Superior temporal gyrus (tissue), 1 donor: ENCODE measurements around the gene ELF2.
"Not testable (repeated sequence)": the region's sequence is repeated elsewhere in the genome, so short reads cannot be mapped to it uniquely, and the experiment has no call there.

Experiments
- DNase-seq: peaks from one replicate; pipeline ENCODE4 v3.0.0-alpha.2; 2016; ENCODE audit errors: extremely low spot score

The ELF2 gene

DNA sequence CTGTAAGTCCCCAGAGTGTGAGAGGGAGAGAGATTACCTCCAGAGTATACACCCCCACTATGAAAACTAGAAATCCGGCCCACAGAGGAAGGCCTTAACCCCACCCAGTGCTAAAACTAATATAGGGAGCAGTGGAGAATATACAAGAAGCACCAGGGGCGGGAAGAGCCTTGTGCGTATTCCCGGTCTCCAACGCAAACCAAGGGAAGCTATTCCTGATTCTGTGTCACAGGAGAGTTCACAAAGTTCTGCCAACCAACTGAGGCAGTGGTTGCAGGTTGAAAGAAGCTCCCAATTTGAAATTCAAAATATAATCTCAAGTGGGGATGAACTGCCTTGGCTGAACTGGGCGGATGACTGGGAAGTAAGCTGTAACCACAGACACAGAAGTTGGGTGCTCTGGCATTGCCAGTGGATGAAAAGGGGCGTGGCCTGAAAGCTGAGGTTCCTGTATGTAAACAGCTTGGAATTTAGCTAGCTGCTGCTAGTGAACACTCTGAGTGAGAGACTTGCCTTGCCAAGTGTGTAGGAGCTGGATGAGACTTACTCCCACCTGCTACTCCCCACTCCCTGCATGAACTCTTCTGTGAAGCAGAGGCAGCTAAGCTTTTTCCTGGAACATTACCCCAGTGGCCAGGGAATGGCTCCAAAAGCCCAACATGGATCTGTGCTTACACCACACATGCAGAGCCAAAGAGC lies 32.7 kb downstream of the ELF2 start:
- DNase-seq, result no peak

DNA sequence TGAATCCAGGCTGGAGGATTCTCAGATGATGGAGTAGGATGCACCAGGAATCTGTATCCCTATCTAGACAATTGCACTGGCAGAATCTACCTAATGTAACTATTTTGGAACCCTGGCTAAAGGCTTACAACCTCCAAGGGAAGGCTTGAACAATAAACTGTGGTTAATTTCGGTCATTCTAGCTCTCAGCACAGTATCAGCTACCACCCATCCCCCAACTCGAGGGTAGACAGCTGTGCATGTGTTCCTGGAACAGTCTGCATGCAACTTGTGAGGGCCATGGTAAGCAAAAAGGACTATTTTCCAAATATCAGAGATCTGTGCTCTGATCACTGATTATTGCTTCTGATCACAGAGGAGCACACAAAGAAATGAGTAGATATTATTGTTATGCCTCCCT lies 34.0 kb downstream of the ELF2 start:
- no peak for DNase-seq

DNA sequence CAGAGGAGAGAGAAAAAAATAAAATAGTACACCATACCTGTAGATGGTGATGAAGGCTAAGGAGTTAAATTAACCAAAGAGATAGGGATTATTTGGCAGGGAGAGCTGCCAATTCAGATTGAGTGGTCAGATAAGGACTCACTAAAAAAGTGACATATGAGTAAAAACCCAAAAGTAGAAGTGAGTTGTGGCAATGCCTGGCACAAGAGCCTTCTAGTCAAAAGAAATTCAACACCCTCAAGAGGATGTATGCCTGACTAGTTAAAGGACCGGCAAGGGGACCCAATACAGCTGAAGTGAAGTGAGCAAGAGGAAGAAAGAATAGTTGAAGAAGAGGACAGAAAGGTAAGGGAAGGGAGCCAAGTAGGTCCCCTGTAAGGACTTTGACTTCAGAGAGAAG lies 34.9 kb downstream of the ELF2 start:
- no peak for DNase-seq

DNA sequence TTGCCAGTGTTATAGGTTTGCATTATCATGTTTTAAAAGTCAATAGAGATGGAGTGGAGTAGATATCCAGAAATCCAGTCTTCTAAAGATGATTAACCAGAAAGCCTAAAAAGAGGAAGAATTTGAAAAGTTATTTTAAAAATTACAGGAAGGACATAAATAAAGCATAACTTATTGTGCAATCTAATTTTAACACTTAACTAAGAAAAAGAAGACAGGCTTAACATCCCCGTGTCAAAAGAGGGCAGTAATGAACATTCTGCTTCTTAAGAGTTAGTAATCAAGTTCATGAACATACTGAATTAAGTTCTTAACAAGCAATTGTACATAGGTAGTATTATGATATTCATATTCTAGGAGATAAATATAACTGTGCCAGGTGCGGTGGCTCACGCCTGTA lies 39.3 kb downstream of the ELF2 start:
- no peak for DNase-seq

DNA sequence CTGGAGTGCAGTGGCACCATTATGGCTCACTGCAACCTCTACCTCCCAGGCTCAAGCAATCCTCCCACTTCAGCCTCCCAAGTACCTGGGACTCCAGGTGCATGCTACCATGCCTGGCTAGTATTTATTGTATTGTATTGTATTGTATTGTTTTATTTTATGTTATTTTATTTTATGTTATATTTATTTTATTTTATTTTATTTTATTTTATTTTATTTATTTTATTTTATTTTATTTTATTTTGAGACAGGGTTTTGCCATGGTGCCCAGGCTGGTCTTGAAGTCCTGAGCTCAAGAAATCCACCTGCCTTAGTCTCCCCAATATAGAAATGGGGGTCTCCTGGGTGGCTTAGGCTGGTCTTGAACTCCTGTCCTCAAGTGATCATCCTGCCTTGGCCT lies 42.6 kb downstream of the ELF2 start:
- DNase-seq, result no peak

DNA sequence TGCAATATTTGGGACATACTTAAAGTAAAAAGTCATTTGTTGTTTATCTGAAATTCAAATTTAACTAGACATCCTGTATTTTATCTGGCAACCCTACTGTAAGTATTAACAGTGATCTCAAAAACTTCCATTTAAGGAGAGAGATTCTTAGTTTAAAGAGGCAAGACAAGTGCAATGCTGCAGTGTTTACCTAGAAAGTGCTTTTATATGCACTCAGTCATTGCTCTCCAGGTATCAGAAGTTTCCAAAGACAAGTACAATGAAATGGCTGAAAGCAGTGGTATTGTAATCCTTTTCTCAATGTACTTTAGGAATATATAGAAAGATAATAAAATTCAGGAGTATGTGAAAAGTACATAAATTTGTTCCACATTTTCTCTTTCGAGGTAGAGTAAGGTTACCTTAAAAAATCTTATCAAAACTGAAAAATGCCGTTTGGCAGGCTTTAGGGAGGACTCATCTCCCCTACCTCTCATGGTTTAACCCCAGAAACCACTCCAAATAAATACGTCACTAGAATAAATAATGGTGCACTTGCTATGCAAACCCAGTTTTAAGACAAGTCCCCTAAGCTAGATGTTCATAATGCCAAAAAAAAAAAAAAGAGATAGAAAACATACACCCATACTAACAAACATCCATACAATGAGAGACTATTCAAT lies 45.7 kb downstream of the ELF2 start:
- DNase-seq, result no peak

DNA sequence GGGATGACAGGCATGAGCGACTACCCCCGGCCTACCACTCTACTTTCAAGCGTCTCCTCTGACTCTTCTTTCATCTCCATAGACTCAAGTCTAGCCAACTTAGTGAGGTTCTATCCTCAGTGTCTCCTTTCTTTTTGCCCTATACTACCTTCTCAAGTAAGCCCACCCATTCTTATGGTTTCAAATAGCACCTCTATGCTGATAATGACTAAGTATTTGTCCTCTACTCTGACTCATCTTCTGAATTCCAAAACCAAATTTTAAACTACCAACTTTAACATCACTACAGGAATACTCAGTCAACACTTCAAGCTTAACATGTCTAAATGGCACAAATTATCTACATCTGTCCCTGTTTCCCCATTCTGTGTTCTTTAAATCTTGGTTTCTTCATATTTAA lies 47.8 kb downstream of the ELF2 start:
- DNase-seq, result no peak

DNA sequence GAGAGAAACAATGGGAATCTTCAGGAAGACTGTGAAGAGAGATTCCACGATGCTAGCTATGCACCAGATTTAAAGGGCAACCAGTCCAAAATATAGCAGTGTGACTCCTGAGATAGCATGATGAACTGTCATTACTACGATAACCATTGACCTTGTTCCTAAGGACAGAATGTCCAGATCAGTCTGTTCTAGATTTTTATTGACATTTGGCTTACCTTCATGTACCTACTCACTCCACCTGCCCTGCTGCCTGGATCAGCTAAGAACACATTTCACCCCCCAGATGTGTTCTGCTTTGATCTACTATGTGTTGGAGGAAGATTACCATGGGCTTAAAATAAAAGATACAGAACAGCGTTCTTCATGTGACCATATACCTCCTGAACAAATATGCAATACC lies 50.1 kb downstream of the ELF2 start:
- DNase-seq, result no peak

DNA sequence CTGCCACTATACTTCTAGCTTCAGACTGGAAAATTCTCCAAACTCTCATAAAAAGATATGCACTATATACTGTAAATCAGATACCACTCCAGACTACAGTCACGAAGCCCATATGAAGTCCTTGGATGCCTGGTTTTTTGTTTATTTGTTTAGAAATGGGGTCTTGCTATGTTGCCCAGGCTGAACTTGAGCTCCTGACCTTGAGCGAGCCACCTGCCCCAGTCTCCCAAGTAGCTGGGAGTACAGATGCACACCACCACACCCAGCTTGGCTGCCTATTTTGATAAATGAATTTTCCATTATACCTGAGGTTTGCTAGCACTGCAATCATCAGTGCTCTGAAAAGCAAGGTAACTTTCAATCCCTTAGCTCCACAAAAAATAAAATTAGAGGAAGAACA lies 53.1 kb downstream of the ELF2 start:
- DNase-seq, result no peak

DNA sequence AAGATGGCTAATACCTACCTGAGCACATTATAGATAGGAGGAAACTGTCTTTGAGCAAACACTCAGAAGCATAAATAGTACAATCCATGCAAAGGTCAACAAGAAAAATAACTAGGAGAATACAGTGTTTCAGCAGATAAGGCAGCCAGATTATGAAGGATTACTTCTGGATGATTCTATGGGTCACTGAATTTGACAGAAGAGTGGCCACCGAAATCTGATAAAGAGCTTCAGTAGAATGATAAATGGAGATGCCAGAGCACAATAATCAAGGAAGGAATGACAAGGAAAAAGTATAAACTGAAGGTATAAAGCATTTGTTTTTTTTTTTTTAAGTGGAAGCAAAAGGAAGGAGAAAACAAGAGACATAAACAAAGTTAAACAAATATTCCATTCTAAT lies 58.7 kb downstream of the ELF2 start:
- DNase-seq, result no peak

DNA sequence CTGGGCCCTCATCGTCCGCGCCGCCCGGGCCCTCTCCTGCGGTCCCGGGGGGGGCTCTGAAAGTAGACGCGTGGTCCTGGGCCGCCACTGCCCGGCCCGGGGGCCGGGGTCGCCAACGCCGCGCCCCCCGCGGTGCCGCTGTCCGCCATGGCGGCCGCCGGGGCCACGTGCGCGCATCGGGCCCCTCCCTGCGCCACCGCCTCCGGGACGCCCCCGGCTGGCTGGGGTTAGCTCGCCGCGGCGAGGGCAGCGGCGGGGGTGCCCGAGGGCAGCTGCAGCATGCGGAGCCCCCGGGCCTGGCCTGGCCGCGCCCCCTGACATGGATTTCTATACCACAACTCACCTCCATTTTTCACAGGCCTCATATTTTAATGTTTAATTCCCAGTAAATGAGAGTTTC lies 61.8 kb downstream of the ELF2 start:
- no peak for DNase-seq

DNA sequence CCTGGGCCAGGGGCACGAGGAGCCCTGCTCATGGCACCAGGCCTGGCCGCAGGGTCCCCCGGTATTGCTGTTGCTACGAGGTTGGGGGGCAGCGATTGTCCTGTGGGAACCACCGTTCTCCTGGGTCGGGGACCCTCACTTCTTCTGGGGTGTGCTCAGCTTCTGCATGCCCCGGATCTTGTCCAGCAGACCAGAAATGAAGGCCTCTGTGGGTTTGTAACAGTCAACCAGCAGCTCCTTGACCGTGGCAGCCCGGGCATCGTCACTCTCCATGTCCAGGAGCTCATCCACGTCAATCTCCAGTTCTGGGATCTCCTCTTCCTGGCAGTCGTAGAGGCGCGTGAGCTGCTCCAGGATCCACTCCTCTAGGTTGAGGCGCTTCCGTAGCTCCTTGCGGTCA lies 62.2 kb downstream of the ELF2 start:
- not testable (repeated sequence) for DNase-seq

DNA sequence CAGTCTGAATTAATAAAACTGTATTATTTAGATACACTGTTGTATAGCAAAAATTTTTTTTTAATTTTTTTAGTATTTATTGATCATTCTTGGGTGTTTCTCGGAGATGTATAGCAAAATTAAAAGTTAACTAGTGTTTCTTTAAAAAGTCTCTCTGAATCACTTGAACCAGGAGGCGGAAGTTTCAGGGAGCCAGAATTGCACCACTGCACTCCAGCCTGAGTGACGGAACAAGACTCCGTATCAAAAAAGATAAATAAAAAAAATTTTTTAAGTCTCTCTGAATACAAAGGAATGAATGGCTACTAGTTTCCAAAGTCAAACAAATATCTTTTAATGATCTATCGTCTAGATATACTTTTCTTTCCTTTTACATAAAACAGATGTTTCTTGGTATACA lies 64.4 kb downstream of the ELF2 start:
- no peak for DNase-seq

DNA sequence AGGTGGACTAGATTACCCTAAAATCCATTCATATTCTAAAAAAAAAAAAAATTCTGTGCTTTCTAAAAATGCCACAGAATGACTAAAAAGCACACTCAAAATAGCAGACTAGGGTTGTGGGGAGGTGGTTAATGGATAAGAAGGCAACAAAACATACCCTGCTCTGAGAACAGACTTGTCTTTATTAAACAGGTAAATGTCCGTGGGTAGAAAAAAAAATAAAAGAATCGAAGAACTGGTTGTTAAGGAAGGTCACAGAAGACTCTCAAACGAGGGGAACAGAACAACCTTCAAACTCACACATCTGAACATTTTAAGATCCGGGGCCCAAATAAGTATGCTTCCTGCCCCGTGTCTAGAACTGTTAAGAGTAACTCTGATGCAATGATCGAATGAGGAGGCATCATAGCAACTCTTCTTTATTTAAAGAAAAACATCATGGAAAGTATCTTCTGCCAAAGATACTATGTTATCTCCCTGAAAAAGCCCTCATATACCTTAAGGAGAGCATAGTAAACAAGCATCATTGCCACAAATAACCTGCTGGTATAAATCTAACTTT lies 68.4 kb downstream of the ELF2 start:
- DNase-seq, result no peak

DNA sequence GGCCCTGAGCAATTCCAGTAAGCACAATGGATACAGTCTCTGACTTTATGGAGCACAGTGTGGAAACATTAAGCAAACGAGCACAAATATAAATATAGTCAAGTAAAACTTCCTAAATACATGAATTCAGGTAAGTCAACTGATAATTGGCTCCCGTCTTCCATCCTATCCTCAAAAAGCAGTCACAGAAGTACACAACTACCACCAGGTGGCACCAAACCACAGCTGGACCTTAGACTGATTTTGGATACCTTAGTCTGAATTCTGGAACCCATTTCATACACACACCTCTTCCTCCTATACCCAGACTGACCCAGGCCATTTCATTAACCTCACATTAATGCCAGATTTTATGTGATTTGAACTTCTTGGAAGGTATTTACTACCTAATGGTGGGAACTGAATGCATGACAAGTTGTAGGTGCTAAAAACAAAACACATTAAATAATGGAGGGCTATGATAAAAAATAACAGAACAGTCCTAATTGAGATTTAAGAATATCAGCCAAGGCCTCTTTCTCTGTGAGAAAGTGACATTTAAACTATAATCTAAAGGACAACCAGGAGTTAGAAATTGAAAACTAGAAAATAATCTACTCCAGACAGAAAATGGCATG lies 77.5 kb downstream of the ELF2 start:
- DNase-seq, result peak; percentile 90

DNA sequence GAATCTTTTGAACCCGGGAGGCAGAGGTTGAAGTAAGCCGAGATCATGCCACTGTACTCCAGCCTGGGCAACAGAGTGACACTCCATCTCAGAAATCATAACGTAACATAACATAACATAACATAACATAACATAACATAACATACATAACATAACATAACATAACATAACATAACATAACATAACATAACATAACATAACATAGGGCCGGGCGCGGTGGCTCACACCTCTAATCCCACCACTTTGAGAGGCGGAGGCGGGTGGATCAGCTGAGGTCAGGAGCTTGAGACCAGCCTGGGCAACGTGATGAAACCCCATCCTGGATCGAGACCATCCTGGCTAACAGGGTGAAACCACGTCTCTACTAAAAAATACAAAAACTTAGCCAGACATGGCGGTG lies 84.7 kb downstream of the ELF2 start:
- no peak for DNase-seq

DNA sequence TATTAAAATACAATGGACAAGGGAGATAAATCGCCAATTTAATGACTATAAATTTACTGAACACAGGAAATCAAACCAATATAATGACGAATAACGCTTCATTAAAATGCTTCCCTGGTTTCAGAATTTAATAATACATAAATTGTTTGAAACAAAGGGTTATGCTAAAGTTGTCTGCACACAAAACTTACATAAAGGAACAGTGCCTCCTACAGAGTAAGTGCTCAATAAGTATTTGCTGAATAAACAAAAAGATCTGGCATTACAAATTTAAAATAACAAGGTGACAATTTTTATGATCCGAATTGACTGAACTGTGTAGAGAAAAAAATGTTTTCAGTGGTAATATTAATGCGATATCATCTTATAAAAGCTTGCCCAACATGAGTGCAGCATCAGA lies 91.9 kb downstream of the ELF2 start:
- DNase-seq, result no peak

DNA sequence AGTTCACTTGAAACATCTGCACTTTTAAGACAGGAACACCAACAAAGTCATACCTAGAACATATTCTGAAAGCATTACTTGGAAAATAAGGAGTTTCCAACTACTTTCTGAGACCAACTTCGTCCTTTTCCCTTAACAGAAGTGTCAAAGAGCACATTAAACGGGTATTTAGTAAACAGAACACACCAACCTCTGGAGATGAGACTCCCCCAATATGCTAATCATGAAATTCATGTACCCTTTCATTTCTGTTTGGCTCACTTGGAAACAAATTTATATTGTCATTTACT lies 92.3 kb downstream of the ELF2 start:
- DNase-seq, result peak; percentile 65

DNA sequence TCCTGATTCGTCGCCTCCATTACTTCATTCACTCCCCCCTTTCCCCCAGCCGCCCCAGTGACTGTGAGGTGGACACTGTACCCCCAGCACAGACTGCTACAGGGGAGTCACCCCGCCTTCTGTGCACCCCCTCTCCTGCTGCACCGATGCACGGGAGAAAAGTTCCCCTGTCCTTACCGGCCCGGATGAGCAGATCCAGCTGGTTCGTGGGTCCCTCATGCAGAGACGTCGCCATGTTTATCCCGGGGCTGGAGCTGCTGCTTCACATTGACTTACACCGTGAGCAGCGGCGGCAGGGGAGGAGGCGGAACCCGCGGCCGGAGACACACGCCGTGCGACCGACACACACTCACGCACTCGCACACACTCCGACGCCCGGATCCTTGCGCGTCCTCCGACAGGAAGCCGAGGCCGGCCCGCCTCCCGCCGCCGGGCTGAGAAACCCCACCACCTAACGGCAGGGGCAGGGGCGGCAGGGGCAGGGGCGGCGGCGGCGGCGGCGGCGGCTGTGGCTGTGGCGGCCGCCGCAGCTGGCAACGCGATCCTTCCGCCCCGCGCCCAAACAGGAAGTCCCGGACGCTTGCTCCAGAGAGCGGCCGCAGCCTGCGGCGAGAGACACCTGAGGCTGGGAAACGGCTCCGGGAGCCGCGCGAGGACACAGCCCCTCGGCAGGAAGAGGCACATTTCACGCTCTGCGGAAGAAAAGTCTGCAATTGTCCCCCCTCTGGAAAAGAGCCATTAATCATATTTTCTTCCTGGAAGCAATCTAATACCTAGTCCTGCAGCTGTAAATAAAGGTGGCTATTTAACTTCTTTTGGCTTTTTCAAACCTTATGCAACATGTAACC lies 92.8 kb downstream of the ELF2 start:
- peak; percentile 83 for DNase-seq

DNA sequence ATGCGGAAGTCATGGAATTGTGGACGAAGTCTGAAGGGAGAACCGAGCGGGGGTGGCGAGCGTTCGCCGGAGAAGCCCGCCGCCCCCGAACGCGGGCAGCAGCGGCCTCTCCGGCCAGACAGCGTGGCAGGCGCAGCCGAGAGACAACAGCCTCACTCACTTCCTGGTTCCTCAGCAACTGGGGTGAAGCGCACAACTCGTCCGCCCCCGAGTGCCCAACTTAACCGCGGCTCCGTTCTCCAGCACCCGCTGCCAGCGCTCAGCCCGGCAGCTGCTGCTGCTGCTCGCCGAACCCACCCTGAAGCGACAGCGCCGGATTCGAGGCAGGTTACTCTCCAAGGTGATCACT lies 93.4 kb downstream of the ELF2 start:
- DNase-seq, result no peak

DNA sequence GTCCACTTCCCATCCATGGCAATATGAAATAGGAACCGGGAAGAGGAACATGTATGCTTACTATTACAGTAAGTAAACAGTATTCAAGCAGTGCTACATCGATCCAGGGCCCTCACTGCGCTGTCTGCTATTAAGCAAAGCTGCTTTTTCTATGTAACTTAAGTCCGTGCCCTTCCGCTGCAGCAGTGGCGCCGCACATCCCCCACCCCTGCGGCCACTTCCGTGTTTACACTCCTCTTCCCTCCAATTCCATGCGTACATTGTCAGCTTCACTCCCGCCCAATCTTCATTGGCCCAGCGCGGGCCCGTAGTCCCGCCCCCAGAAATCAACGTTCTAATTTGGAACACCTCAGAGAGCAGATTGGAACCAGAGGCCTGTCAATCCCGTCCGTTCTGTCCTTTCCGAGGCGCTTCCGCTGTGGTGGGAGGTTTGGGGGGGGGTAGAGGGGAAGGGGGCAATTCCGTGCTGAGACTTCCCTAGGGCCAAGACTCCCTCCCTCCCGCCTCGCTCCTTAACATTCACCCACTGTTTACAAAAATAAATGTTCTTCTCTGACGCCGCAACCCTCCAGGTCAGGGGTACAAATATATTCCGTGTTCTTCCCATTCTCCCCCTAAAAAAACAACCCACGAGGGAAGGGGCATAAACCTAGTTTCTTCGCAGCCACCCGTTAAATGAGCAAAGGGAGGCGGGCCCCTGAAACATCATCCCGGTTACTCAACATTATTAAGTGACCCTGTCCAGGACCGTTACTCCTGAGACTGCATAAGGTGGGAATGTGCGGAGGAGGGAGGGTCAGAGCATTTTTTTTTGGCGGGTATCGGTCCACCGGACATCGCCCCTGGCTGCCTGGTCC lies 94.0 kb downstream of the ELF2 start:
- DNase-seq, result peak; percentile 99

DNA sequence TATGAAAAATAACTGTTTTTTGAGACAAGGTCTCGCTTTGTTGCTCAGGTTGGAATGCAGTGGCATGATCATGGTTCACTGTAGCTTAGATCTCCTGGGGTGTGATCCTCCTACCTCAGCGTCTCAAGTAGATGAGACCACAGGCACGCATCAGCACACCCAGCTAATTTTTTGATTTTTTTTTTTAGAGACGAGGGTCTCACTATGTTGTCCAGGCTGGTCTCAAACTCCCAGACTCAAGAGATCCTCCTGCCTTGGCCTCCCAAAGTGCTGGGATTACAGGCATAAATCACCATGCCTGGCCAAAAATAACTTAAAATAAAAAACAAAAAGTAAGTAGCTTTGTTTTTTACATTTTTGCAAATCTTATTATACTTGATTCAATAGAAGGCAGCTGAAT lies 98.1 kb downstream of the ELF2 start:
- no peak for DNase-seq
